HG03103 (cell line): ENCODE results near the gene FAM162A.
A peak's percentile ranks its signal among the peaks of the same experiment; 100 is the strongest.
"Not testable (repeated sequence)": the region's sequence is repeated elsewhere in the genome, so short reads cannot be mapped to it uniquely, and the experiment has no call there.

Experiments used
- ATAC-seq: cut with Tn5 transposase; IDR thresholded peaks from one replicate; pipeline ENCODE4 v1.9.1; 2021; ENCODE audit warnings: low read depth; ENCODE audit not compliant: unreplicated experiment

The FAM162A gene

DNA sequence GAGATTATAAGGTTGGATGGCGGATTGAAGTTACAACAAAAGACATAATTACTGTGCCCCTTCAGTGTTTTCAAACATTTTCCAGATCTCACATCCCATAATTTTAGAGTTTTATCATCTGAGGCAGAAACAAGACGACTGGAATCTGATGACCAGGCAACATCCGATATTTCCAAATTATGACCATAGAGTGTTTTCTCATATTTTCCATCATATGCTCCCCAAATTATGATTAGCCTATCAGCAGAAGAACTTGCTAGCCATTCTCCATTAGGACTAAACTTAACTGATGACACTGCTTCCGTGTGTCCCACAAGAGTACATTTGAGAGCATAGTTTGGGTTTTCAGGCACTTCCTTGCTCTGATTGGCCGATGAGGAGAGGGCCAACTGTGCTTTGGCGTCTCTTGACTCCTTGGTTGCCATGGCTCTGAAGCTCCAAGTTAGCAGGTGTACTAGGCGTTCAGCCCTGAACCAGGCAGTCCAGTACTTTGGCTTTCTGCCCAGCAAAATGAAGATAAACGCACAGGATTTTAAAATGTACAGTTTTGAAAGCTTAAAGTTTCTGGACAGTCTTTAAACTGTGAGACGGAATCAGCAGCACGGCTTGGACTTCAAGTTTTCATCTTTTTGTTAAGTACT is 31.2 kb downstream of the FAM162A start:
- ATAC-seq: peak; percentile 41

DNA sequence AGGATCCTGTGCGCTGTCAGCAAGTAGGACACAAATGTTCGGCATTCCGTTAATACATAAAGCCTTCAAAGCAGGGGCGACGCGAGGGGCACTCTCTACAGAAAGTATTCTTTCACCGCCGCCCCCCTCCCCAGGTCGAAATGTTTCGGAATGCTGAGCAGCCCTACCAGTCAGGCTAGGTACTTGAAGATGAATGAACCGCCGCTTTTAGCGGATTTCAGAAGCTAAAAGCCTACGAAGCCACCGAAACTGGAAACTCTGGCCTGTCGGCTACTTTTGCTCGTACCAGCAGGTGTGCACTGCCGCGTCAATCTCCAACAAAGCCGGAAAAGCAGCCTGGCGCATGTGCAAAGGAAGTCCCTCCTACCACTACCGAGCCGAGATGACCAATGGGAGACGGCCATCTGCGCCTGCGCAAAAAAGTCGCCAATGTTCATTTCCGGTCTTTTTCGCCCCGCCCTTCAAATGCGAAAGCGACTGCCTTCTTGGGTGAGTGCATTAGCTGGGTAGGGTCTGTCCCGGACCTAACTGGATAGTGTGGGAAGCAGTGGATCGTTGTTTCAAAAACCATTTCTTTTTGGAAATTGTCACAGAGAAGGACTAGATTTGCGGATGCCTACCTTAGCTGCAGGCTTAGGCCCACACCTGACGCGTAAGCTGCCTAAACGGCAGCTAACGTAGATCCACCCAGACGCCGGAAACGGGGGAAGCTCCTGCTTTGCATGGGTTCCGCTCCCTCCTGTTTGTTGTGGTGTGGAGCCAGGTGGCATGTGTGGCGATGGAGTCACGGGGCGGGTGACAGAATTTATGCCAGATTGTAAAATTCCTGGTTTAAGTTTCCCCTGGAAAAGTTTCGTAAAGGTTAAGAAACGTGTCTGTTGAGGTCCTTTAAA is 32.0 kb downstream of the FAM162A start, which contains the start of gene WDR5B:
TSS of gene WDR5B (minus strand) at position 301 of the 893 bp plus-strand sequence. CDS start 534 bp downstream, outside the sequence.
- peak; percentile 81 for ATAC-seq

DNA sequence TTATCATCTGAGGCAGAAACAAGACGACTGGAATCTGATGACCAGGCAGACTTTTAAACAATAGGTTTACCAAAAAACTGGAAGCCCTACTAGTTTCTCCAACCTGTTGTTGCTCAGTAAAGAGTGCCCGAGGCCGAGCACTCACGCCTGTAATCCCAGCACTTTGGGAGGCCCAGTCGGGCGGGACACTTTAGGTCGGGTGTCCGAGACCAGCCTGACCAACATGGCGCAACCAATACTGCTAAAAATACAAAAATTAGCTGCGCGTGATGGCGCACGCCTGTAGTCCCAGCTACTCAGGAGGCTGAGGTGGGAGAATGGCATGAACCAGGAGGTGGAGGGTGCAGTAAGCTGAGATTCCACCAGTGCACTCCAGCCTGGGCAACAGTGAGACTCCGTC is 33.0 kb downstream of the FAM162A start:
- ATAC-seq: no peak

DNA sequence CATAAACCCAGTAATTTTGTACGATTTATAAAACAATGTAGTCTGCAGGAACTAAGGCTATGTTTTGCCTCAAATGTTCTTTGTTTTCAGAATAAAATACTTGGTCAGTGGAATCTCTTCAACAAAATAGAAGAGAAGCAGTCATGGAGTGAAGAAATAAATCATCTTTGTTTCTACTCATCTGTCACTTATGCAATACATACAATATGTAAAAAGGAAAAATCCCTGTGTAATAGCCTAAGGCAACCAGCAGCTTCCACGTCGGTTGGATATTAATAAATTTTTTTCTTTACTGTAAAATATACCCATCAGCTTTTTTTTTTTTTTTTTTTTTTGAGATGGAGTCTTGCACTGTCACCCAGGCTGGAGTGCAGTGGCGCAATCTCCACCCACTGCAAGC is 37.1 kb downstream of the FAM162A start:
- no peak for ATAC-seq

DNA sequence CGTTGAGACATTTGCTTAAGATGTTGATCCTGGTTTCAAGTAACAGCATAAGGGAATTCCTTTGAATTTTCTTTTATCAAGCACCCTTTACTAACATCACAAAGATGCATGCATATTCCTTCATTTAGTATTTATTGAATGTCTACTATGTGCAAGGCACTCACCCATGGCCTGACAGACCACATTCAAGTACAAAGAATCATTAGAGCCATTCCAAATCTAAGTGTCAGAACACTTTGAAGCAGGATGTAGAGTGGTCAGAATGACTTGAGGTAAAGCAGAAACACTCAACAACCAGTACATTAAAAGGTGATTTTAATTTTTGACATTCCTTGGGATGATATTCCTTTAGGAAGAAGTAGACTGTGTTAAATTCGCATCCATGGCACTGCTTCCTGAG is 37.9 kb downstream of the FAM162A start:
- ATAC-seq: no peak

DNA sequence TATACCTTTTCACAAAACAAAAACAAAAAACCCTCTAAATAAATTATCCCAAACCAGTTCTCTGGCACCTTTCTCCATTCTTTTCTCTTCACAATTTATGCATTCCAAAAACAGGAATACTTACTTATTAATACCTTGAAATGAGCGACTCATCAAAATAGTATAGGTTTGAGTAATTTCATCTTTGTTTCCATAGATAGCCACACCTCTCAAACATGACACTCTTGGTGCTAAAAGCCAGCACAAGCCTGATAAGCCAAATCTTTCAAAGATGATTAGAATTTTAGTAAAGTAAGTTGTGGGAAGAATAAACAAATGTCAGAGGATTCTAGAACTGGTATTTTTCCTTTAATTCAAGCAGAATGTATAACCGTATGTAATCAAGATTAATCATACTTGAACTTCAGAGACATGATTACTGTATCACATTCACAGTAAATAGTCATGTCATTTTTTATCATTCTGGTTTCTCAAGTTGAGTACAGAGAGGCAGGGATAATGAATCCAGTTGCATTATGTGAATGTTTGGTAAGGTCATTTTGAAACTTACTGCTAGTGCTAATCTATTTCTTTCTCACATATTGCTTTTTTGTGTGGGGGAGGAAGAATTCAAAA is 44.0 kb downstream of the FAM162A start:
- no peak for ATAC-seq

DNA sequence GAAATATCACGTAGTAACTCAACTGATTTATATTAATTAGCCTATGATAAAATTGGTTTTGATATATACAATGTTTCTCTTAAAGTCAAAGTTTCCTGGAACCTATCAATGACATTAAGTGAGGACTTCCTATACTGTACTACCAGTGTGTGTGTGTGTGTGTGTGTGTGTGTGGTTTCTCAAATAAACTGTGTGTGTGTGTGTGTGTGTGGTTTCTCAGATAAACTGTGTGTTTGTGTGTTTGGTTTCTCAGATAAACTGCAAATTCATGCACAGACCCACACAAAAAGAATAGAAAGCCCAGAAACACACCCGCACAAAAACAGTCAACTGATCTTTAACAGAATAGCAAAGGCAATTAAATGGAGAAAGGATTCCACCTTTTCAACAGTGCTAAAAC is 46.4 kb downstream of the FAM162A start:
- no peak for ATAC-seq

DNA sequence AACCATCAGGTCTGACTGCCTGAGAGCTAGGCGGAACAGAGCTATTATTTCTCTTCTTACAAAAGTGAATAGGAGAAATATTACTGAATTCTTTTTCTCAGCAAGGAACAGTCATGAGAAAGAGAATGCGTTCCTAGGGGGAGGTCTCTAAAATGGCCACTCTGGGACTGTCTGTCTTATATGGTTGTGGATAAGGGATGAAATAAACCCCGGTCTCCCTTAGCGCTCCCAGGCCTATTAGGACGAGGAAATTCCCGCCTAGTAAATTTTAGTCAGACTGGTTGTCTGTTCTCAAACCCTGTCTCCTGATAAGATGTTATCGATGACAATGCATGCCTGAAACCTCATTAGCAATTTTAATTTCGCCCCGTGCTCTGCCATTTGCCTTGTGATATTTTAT is 52.0 kb downstream of the FAM162A start:
- ATAC-seq: no peak

DNA sequence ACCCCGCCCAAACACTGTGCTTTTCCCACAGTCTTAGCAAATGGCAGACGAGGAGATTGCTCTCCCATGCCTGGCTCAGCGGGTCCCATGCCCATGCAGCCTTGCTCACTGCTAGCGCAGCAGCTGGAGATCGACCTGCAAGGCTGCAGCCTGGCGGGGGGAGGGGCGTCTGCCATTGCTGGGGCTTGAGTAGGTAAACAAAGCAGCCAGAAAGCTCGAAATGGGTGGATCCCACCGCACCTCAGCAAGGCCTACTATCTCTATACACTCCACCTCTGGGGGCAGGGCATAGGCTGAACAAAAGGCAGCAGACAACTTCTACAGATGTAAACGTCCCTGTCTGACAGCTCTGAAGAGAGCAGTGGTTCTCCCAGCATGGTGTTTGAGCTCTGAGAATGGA is 59.1 kb downstream of the FAM162A start:
- ATAC-seq: no peak

DNA sequence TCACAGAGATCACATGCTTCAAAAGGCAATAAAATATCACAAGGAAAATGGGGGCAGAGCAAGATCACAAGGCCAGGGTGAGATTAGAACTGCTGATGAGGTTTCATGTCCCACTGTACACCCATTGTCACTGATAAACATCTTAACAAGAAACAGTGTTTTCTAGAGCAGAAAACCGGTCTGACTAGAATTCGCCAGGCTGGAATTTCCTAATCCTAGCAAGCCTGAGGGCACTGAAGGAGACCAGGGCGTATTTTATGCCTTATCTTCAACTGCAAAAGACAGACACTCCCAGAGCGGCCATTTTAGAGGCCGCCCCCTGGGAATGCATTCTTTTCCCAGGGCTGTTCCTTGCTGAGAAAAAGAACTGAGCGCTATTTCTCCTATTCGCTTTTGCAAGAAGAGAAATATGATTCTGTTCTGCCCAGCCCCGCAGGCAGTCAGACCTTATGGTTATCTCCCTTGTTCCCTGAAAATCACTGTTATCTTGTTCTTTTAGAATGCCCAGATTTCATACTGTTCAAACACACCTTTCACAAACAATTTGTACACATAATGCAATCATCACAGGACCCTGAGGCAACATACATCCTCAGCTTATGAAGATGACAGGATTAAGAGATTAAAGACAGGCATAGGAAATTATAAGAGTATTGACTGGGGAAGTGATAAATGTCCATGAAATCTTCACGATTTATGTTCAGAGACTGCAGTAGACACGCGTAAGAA is 59.9 kb downstream of the FAM162A start:
- not testable (repeated sequence) for ATAC-seq

DNA sequence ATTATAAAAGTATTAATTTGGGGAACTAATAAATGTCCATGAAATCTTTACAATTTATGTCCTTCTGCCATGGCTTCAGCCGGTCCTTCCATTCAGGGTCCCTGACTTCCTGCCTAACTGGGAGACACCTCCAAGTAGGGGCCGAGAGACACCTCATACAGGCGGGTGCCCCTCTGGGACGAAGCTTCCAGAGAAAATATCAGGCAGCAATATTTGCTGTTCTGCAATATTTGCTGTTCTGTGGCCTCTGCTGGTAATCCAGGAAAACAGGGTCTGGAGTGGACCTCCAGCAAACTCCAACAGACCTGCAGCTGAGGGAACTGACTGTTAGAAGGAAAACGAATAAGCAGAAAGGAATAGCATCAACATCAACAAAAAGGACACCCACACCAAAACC is 60.5 kb downstream of the FAM162A start:
- ATAC-seq: not testable (repeated sequence)

DNA sequence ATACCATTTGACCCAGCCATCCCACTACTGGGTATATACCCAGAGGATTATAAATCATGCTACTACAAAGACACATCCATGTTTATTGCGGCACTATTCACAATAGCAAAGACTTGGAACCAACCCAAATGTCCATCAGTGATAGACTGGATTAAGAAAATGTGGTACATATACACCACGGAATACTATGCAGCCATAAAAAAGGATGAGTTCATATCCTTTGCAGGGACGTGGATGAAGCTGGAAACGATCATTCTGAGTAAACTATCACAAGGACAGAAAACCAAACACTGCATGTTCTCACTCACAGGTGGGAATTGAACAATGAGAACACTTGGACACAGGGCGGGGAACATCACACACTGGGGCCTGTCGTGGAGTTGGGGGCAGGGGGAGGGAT is 64.2 kb downstream of the FAM162A start:
- not testable (repeated sequence) for ATAC-seq

DNA sequence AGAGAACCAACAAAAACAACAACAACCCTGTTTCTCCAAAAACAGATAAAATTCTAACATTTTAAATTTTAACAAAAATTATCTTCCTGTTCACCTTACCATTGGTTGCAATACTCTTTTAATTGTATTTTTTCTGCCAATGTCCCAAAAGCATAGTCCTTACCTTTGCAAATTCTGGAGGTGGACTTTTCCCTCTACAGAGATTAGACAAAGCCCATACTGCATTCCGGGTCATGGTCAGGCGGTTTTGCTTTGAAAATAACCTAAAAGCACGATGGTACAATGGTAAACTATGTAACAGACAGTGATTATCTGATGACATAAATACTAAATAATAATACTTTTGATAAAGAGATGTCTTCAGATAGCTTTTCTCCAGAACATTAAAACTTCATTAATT is 67.4 kb downstream of the FAM162A start:
- no peak for ATAC-seq

DNA sequence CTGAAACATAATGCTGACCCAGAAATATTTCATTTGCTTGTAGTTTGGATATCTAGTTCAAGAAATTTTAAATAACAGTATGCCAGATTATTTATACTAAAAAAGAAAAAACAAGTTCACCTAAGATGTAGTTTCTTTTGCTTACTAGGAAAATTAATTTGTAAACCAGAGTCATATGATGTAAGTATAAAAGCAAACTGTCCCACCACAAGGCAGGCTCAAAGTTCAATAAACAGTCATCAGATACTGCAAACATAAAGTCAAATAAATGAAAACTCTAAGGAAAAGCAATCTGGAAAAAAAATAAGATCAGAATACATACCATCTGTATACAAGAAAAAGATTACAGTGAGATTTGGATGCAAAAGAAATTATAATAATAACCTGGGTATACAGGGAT is 72.1 kb downstream of the FAM162A start:
- ATAC-seq: no peak

DNA sequence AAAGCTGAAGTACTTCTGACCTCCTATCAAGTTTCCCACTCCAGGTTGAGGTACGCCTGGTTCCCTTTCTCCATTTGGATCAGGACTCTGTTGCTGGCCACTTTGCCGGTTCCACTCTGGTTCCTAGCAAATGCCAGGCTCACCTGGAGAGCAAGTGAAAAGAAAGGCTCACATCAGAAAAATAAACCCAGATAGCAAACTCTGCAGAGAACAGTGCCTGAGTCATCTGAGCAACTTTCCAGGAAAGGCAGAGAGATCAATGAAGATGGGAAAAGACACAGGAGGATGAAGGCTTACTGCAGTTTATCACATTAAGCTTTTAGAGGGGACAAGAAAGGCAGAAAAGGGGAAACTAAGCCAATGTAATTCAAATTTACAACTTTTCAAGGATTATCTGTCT is 73.7 kb downstream of the FAM162A start:
- ATAC-seq: no peak

DNA sequence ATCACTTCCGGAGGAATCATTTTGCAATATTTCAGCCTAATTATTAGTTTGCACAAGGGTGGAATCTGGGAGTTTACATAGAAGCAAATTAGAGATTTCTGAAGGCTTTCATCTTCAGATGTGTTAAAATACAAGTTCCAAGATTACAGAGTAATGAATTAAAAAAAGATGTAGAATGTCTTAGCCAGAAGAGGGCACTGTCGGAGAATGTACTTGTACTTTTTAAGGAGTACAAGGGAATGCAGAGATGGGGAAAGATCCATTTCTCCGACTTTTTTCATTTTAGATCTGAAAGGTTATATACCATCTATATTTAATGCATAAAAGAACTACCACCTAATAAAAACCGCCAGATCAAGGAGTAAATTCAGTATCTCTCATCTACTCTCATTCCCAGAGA is 75.0 kb downstream of the FAM162A start:
- no peak for ATAC-seq

DNA sequence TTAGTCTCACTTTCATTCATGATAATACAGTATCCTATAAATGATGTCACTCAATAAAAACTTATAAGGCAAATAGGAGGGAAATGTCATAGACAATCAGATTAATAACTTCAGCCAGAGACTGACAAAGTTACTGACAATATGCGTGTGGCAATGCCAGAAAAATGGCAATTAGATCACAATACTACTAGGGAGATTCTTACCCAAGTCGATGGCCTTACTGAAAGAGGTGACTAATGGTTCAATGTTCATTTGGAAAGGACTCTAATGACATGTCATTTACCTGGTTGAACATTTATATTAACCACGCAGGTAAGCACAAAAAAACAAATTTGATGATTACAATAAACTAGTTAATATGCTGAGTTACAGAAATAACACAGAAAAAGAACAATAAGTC is 77.8 kb downstream of the FAM162A start:
- ATAC-seq: no peak
